Tibial nerve (tissue), 4 donors: ENCODE measurements around the gene APBA1. TPM values are rescaled to one million over a fixed set of nuclear protein-coding genes. Genes with fewer than 3 reads are reported as not detected.

Experiments used
- DNase-seq, 2 donors: peaks; one replicate each; pipeline ENCODE4 v3.0.0-alpha.2; 2019; ENCODE audit warnings: low spot score in 2 of 2
- H3K27ac ChIP-seq, 4 donors: fragments of 200-600 bp; sonication (generic) in 3 of 4; one replicate each; pipeline ENCODE4 v1.5.1; 2017 to 2019; ENCODE audit warnings: mild to moderate bottlenecking in 1 of 4
- H3K27me3 ChIP-seq, 2 donors: fragments of 200-600 bp; sonication (generic) in 1 of 2; one replicate each; pipeline versions ENCODE4 v1.5.1 to v1.6.0; 2017 to 2019
- H3K36me3 ChIP-seq, 3 donors: fragments of 200-600 bp; sonication (generic); one replicate each; pipeline ENCODE4 v1.5.1; 2018 to 2019
- H3K4me1 ChIP-seq, 4 donors: fragments of 200-600 bp; sonication (generic) in 3 of 4; one replicate each; pipeline ENCODE4 v1.5.1; 2017 to 2019
- H3K4me3 ChIP-seq, 4 donors: fragments of 200-600 bp; sonication (generic) in 3 of 4; one replicate each; pipeline ENCODE4 v1.5.1; 2017 to 2019; ENCODE audit warnings: mild to moderate bottlenecking in 1 of 4, moderate library complexity in 1 of 4
- H3K9me3 ChIP-seq, 4 donors: fragments of 200-600 bp; sonication (generic) in 3 of 4; one replicate each; pipeline ENCODE4 v1.5.1; 2017 to 2019
- CTCF ChIP-seq, 5 experiments: fragments of 200-600 bp in 3 of 5; fragments of 450-650 bp in 2 of 5; sonication (generic) in 3 of 5; IDR thresholded peaks; one replicate each; pipeline ENCODE4 v1.5.1; 2016 to 2019; ENCODE audit warnings: antibody characterized with exemption in 5 of 5, mild to moderate bottlenecking in 3 of 5, moderate library complexity in 2 of 5
- EP300 ChIP-seq, 2 donors: sonication (generic); formaldehyde crosslinking; IDR thresholded peaks; one replicate each; pipeline ENCODE4 v1.6.1; 2017; ENCODE audit warnings: antibody characterized with exemption in 2 of 2, mild to moderate bottlenecking in 1 of 2
- POLR2A ChIP-seq, 2 donors: fragments of 450-650 bp; IDR thresholded peaks; one replicate each; pipeline ENCODE4 v1.6.1; 2017; ENCODE audit warnings: antibody characterized with exemption in 2 of 2, mild to moderate bottlenecking in 2 of 2, moderate library complexity in 2 of 2
- WGBS, 2 donors: methylation state at CpG; one replicate each; pipeline ENCODE4 v1.1.5; 2018; 5-methylcytosine and 5-hydroxymethylcytosine counted together
- total RNA-seq, 4 donors: library from RNA; depleted of rRNA; stranded (reverse); fragments of >200 nt; gene quantifications; one replicate each; pipeline ENCODE4 v1.1.0, GENCODE V29; 2016

APBA1 gene
- total RNA-seq, 4 donors from 2014 or later: 8.4 to 14.4 (median 9.8) TPM

- Histone ChIP-seq H3K27ac (no peak overlapping the region), H3K4me1 (no peaks in the 10 kb centered on the region), H3K4me3 (no peak overlapping the region), H3K27me3 (no peaks in the 10 kb centered on the region), H3K36me3 (peaks cover 0 to 70% (median 0%) of the 10 kb centered on the region in 3 donors), H3K9me3 (no peaks in the 10 kb centered on the region)
- WGBS, 2 donors: 86 to 90% methylated on average over 3 of the region's 3 CpGs
- no peak for DNase-seq
- no peak for TF ChIP-seq CTCF (IDR thresholded peaks at IDR 0.05)
- no peak for TF ChIP-seq EP300 (IDR thresholded peaks at IDR 0.05)
- TF ChIP-seq POLR2A (IDR thresholded peaks at IDR 0.05): no peak
Measured at GRCh38 chr9:69458176-69458575, 214.0 kb downstream of the APBA1 start.

GRCh38 chr9:69456201-69456600, 216.0 kb downstream of the APBA1 start:
- Histone ChIP-seq H3K4me1 (no peaks in the 10 kb centered on the region), H3K27ac (no peak overlapping the region), H3K4me3 (no peak overlapping the region), H3K9me3 (no peaks in the 10 kb centered on the region), H3K36me3 (peaks cover 0 to 90% (median 0%) of the 10 kb centered on the region in 3 donors), H3K27me3 (no peaks in the 10 kb centered on the region)
- DNase-seq: no peak
- no peak for TF ChIP-seq POLR2A (IDR thresholded peaks at IDR 0.05)
- no peak for TF ChIP-seq CTCF (IDR thresholded peaks at IDR 0.05)
- TF ChIP-seq EP300 (IDR thresholded peaks at IDR 0.05): no peak
- whole genome bisulfite sequencing, 2 donors: 86 to 92% methylated on average over 15 of the region's 15 CpGs

- WGBS, 2 donors: 95 to 96% methylated on average over 2 of the region's 2 CpGs
- H3K4me3 ChIP-seq: no peak overlapping the region
- H3K36me3 ChIP-seq: peaks cover 0 to 98% (median 0%) of the 10 kb centered on the region in 3 donors
- no peaks in the 10 kb centered on the region for H3K27me3 ChIP-seq
- TF ChIP-seq CTCF (IDR thresholded peaks at IDR 0.05): no peak
- no peak for TF ChIP-seq EP300 (IDR thresholded peaks at IDR 0.05)
- TF ChIP-seq POLR2A (IDR thresholded peaks at IDR 0.05): no peak
- no peaks in the 10 kb centered on the region for H3K9me3 ChIP-seq
- no peak for DNase-seq
- no peaks in the 10 kb centered on the region for H3K4me1 ChIP-seq
- no peak overlapping the region for H3K27ac ChIP-seq
Measured at GRCh38 chr9:69455311-69455710, 216.9 kb downstream of the APBA1 start.

GRCh38 chr9:69454321-69454720, 217.8 kb downstream of the APBA1 start:
- H3K27me3 ChIP-seq: no peaks in the 10 kb centered on the region
- DNase-seq: no peak
- H3K27ac ChIP-seq: no peak overlapping the region
- peaks cover 0 to 97% (median 0%) of the 10 kb centered on the region in 3 donors for H3K36me3 ChIP-seq
- H3K9me3 ChIP-seq: no peaks in the 10 kb centered on the region
- H3K4me1 ChIP-seq: no peaks in the 10 kb centered on the region
- H3K4me3 ChIP-seq: no peak overlapping the region
- TF ChIP-seq CTCF (IDR thresholded peaks at IDR 0.05): no peak
- no peak for TF ChIP-seq POLR2A (IDR thresholded peaks at IDR 0.05)
- TF ChIP-seq EP300 (IDR thresholded peaks at IDR 0.05): no peak
- 68 to 72% methylated on average over 2 of the region's 2 CpGs for WGBS, 2 donors

- no peak overlapping the region for H3K4me3 ChIP-seq
- H3K27ac ChIP-seq: no peak overlapping the region
- no peaks in the 10 kb centered on the region for H3K4me1 ChIP-seq
- 72 to 82% methylated on average over 2 of the region's 2 CpGs for WGBS, 2 donors
- H3K9me3 ChIP-seq: no peaks in the 10 kb centered on the region
- no peak for DNase-seq
- no peaks in the 10 kb centered on the region for H3K27me3 ChIP-seq
- peaks cover 0 to 97% (median 0%) of the 10 kb centered on the region in 3 donors for H3K36me3 ChIP-seq
- TF ChIP-seq CTCF (IDR thresholded peaks at IDR 0.05) (no peak), POLR2A (IDR thresholded peaks at IDR 0.05) (no peak), EP300 (IDR thresholded peaks at IDR 0.05) (no peak)
Measured at GRCh38 chr9:69453746-69454145, 218.4 kb downstream of the APBA1 start.
